HAP-1 (cell line): ENCODE measurements around the gene MGMT.

Source experiments
- DNase-seq, 2 experiments: peaks; one replicate each; pipeline ENCODE4 v3.0.0-alpha.2; 2016 to 2020; ENCODE audit warnings: low spot score in 2 of 2
- H3K27me3 ChIP-seq: fragments of 250-450 bp; sonication (Bioruptor Pico); 2 replicates; pipeline ENCODE4 v1.5.1; 2020; ENCODE audit warnings: low read depth, mild to moderate bottlenecking, moderate library complexity
- H3K36me3 ChIP-seq: fragments of 250-450 bp; sonication (Bioruptor Pico); replicated peaks from 2 replicates; pipeline ENCODE4 v1.5.1; 2020; ENCODE audit warnings: mild to moderate bottlenecking
- H3K4me1 ChIP-seq: fragments of 250-450 bp; sonication (Bioruptor Pico); 2 replicates; pipeline ENCODE4 v1.5.1; 2020; ENCODE audit warnings: mild to moderate bottlenecking
- H3K4me3 ChIP-seq: fragments of 250-450 bp; sonication (Bioruptor Pico); 2 replicates; pipeline ENCODE4 v1.5.1; 2020; ENCODE audit warnings: mild to moderate bottlenecking, moderate library complexity
- H3K9me3 ChIP-seq: fragments of 250-450 bp; sonication (Bioruptor Pico); 2 replicates; pipeline ENCODE4 v1.5.1; 2020; ENCODE audit warnings: mild to moderate bottlenecking, moderate library complexity
- in situ Hi-C: fragments of 300-500 bp; cut with MboI; formaldehyde crosslinking; loops from 3 replicates; pipeline ENCODE4 v1.14.3; 2020; ENCODE audit warnings: low sequenced_read_pairs, inconsistent platforms, mixed read lengths

MGMT gene

GRCh38 chr10:129442866-129443265, 24.2 kb upstream of the MGMT start:
- in situ Hi-C loops, result no loop called here
- no peak for DNase-seq
- H3K27me3 ChIP-seq, result no peaks in the 10 kb centered on the region
- no peaks in the 10 kb centered on the region for H3K36me3 ChIP-seq
- H3K4me3 ChIP-seq, result no peak overlapping the region
- H3K9me3 ChIP-seq, result no peaks in the 10 kb centered on the region
- no peaks in the 10 kb centered on the region for H3K4me1 ChIP-seq

DNA sequence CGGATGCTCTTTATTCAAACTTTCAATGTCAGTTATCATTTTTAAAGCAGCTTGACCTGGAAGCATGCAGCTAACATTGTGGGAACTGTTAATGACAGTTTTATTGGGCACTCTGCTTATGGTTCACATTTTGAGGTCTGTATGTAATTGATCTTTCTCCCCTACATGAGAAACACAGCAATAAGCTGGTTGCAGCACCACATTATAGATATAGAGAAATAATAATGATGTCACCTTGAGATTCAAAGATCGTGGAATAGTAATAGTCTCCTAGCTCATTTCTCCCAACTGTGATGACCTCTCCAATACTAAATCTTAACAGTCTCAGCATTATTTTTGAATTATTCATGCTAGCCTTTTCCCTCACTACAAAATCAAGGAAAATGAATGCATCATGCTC, 22.7 kb upstream of the MGMT start:
- DNase-seq, result no peak
- no peaks in the 10 kb centered on the region for H3K9me3 ChIP-seq
- in situ Hi-C loops, result no loop called here
- H3K27me3 ChIP-seq, result no peaks in the 10 kb centered on the region
- H3K36me3 ChIP-seq, result no peaks in the 10 kb centered on the region
- no peak overlapping the region for H3K4me3 ChIP-seq
- H3K4me1 ChIP-seq, result no peaks in the 10 kb centered on the region

DNA sequence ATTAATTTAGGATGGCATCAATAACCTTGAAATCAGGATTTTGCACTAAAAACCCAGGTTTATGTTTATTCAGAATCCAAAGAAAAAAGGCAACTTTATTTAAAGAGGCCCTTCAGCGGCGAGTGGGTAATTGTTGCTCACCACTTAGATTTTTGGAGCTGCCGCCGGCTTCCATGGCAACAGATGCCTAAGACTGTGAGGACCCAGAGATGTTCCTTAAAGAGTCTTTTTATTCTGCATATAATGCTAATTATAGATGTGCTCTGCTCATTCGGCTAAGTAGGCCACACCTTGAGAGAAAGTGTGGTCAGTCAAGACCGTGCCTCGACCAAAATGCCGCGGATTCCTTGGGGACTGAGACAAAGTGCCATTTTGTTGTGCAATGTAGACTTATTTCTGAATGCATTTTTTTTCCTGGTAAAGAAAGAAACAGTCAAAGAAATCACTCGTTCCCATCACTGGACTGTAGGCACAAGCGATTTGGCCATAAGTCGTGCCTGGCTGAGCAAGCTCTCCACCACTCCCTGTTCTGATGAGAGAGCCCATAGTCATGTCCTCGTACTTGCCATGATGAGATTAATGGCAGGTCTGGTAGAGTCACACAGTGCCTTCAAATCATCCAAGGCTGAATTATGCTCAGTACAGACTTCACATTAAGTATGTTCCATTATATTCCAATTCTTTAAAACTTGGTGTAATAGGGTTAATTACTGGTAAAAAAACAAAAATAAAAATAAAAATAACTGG, 21.4 kb upstream of the MGMT start:
- no peak for DNase-seq
- Histone ChIP-seq H3K4me1 (no peaks in the 10 kb centered on the region), H3K9me3 (no peaks in the 10 kb centered on the region), H3K36me3 (no peaks in the 10 kb centered on the region), H3K4me3 (no peak overlapping the region), H3K27me3 (no peaks in the 10 kb centered on the region)
- in situ Hi-C loops, result no loop called here

- Histone ChIP-seq H3K27me3 (no peaks in the 10 kb centered on the region), H3K4me3 (no peak overlapping the region), H3K9me3 (no peaks in the 10 kb centered on the region), H3K4me1 (no peaks in the 10 kb centered on the region), H3K36me3 (no peaks in the 10 kb centered on the region)
- DNase-seq, result no peak
- in situ Hi-C loops, result no loop called here
Measured at GRCh38 chr10:129446183-129446581, 20.9 kb upstream of the MGMT start.

DNA sequence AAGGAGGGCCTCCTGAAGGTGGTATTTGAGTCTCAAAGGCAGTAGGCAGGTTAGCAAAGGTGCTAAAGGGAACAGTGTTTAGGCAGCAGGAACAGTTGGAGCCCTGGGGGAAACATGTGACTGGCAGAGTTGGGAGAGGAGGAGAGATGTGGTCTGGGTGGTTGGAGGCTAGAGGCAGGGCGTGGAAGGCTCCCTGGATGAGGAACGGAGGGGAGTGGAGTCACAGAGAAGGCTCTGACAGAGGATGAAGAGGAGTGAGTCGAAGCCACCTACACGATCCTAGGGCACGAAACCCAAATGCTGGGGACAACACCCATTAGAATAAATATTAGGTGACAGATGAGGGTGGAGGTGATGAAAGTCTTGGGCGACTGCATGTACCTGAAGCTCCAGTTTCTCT, 19.6 kb upstream of the MGMT start:
- in situ Hi-C loops, result no loop called here
- Histone ChIP-seq H3K27me3 (no peaks in the 10 kb centered on the region), H3K9me3 (no peaks in the 10 kb centered on the region), H3K4me3 (no peak overlapping the region), H3K4me1 (no peaks in the 10 kb centered on the region), H3K36me3 (no peaks in the 10 kb centered on the region)
- DNase-seq, result no peak

- no peak overlapping the region for H3K4me3 ChIP-seq
- no peak for DNase-seq
- no peaks in the 10 kb centered on the region for H3K9me3 ChIP-seq
- no peaks in the 10 kb centered on the region for H3K36me3 ChIP-seq
- no peaks in the 10 kb centered on the region for H3K4me1 ChIP-seq
- in situ Hi-C loops, result no loop called here
- no peaks in the 10 kb centered on the region for H3K27me3 ChIP-seq
Measured at GRCh38 chr10:129448086-129448485, 19.0 kb upstream of the MGMT start.

DNA sequence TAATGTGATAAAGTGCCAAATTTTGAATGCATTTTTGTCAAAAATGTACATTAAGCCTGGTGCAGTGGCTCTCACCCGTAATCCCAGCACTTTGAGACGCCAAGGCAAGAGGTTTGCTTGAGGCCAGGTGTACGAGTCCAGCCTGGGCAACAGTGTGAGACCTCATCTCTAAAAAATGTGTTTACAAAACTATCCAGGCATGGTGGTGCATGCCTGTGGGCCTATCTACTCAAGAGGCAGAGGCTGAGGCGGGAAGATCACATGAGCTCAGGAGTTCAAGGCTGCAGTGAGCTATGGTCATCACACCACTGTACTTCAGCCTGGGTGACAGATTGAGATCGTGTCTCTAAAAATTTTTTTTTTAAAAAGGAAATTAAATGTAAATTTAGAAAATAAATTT, 18.5 kb upstream of the MGMT start:
- no peaks in the 10 kb centered on the region for H3K4me1 ChIP-seq
- H3K27me3 ChIP-seq, result no peaks in the 10 kb centered on the region
- H3K36me3 ChIP-seq, result no peaks in the 10 kb centered on the region
- no peak overlapping the region for H3K4me3 ChIP-seq
- DNase-seq, result no peak
- no peaks in the 10 kb centered on the region for H3K9me3 ChIP-seq
- in situ Hi-C loops, result no loop called here

GRCh38 chr10:129449893-129450292, 17.1 kb upstream of the MGMT start:
- no peaks in the 10 kb centered on the region for H3K36me3 ChIP-seq
- H3K4me3 ChIP-seq, result no peak overlapping the region
- in situ Hi-C loops, result loop anchor here (25.0 kb wide), 1 partner anchor 512 kb away; the partner anchor contains the start of gene EBF3
- no peaks in the 10 kb centered on the region for H3K4me1 ChIP-seq
- DNase-seq, result no peak
- no peaks in the 10 kb centered on the region for H3K9me3 ChIP-seq
- H3K27me3 ChIP-seq, result no peaks in the 10 kb centered on the region

- in situ Hi-C loops, result loop anchor here (25.0 kb wide), 1 partner anchor 512 kb away; the partner anchor contains the start of gene EBF3
- DNase-seq, result no peak
- H3K9me3 ChIP-seq, result no peaks in the 10 kb centered on the region
- no peaks in the 10 kb centered on the region for H3K4me1 ChIP-seq
- H3K4me3 ChIP-seq, result no peak overlapping the region
- H3K27me3 ChIP-seq, result no peaks in the 10 kb centered on the region
- H3K36me3 ChIP-seq, result no peaks in the 10 kb centered on the region
Measured at GRCh38 chr10:129450391-129450790, 16.6 kb upstream of the MGMT start.

- Histone ChIP-seq H3K9me3 (no peaks in the 10 kb centered on the region), H3K4me3 (no peak overlapping the region), H3K36me3 (no peaks in the 10 kb centered on the region), H3K4me1 (no peaks in the 10 kb centered on the region), H3K27me3 (0 out of 2 replicates have a peak, but pooled peaks cover 5% of the 10 kb centered on the region)
- in situ Hi-C loops, result loop anchor here (25.0 kb wide), 1 partner anchor 507 kb away; the partner anchor contains the start of gene EBF3
- DNase-seq, result no peak
Measured at GRCh38 chr10:129455625-129456024, 11.4 kb upstream of the MGMT start.

DNA sequence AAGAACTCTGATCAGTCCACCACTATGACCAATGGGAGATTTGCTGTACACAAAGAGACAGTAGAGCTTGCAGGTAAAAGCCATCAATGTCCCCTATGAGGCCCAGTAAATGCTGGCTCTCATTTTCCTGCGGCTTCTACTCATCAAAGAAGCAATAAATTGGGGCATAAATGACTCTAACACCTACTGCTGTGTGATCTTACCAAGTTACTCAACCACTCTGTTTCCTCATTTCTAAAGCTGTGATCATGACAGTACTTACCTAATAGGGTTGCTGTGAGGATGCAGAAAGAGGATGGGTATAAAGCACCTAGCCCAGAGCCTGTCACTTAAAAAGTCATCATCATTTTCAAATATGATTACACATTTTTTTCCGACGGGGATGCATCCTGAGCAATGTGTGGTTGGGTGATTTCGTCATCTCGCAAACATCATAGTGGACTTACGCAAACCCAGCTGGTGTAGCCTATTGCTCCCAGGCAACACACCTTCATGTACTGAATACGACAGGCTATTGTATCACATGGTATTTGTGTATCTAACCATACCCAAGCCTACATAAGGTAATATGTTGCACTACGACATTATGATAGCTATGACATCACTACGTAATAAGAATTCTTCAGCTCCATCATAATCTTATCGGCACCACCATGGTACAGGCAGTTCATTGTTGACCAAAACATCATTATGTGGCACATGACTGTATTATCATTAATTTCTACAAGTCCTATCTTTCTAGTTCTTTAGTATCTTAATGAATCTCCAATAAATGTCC, 7.1 kb upstream of the MGMT start:
- no peak for DNase-seq
- Histone ChIP-seq H3K36me3 (no peaks in the 10 kb centered on the region), H3K4me1 (no peaks in the 10 kb centered on the region), H3K4me3 (no peak overlapping the region), H3K9me3 (no peaks in the 10 kb centered on the region), H3K27me3 (0 out of 2 replicates have a peak, but pooled peaks cover 5% of the 10 kb centered on the region)
- in situ Hi-C loops, result loop anchor here (25.0 kb wide), 1 partner anchor 502 kb away; the partner anchor contains the start of gene EBF3

DNA sequence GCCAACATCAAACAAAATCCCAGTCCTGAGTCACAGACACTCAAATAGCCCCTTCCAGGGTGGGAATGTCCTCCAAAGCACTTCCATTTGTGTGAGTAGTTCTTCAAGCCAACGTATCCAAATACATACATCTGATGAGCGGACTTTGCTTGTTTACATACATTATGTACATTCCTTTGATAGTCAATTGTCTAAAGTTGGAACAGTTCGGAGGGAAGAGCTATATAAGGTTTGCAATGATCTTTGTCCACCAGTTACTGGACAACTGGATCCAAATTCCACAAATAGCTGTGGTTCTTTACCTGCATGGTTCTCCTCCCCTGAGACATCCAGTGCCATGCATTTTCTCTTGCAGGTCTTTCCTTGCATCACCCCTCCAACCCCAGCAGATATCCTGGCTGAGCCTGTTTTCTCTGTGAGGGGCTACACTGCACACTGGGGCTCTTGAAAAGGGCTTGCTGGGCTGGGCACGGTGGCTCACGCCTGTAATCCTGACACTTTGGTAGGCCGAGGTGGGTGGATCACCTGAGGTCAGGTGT, 4.7 kb upstream of the MGMT start:
- Histone ChIP-seq H3K36me3 (no peaks in the 10 kb centered on the region), H3K4me3 (no peak overlapping the region), H3K27me3 (0 out of 2 replicates have a peak, but pooled peaks cover 5% of the 10 kb centered on the region), H3K9me3 (no peaks in the 10 kb centered on the region), H3K4me1 (peaks cover 3% of the 10 kb centered on the region; the same call in 1 of the 2 replicates)
- in situ Hi-C loops, result loop anchor here (25.0 kb wide), 1 partner anchor 500 kb away; the partner anchor contains the start of gene EBF3
- no peak for DNase-seq

DNA sequence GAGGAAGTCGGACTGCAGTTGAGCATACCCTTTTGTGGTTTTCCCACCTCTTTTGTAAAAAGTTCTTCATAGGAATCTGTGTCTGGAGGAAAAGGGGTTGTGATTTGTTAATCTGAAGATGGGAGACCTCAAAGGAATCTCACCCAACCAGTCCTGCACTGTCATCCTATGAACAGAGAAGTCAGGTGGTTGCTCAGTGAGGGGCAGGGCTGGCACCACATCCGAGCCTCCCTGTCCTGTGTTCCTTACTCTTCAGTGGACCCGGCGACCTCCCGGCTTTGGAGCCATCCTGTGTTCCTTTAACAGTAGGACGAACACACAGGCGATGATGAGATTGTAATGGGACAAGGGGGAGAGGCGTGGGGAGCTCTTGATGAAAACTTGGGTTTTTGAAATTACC, 2.8 kb upstream of the MGMT start:
- H3K4me3 ChIP-seq, result no peak overlapping the region
- no peaks in the 10 kb centered on the region for H3K9me3 ChIP-seq
- no peaks in the 10 kb centered on the region for H3K27me3 ChIP-seq
- H3K4me1 ChIP-seq, result peaks cover 3% of the 10 kb centered on the region; the same call in 1 of the 2 replicates
- in situ Hi-C loops, result loop anchor here (25.0 kb wide), 1 partner anchor 498 kb away; the partner anchor contains the start of gene EBF3
- H3K36me3 ChIP-seq, result no peaks in the 10 kb centered on the region
- no peak for DNase-seq
